Inferior parietal cortex (tissue), 1 donor: ENCODE results near the gene LBX2.
"Not testable (repeated sequence)": the region's sequence is repeated elsewhere in the genome, so short reads cannot be mapped to it uniquely, and the experiment has no call there.

ENCODE experiments used
- DNase-seq: peaks from one replicate; pipeline ENCODE4 v3.0.0-alpha.2; 2016; ENCODE audit errors: extremely low spot score

LBX2 gene

DNA sequence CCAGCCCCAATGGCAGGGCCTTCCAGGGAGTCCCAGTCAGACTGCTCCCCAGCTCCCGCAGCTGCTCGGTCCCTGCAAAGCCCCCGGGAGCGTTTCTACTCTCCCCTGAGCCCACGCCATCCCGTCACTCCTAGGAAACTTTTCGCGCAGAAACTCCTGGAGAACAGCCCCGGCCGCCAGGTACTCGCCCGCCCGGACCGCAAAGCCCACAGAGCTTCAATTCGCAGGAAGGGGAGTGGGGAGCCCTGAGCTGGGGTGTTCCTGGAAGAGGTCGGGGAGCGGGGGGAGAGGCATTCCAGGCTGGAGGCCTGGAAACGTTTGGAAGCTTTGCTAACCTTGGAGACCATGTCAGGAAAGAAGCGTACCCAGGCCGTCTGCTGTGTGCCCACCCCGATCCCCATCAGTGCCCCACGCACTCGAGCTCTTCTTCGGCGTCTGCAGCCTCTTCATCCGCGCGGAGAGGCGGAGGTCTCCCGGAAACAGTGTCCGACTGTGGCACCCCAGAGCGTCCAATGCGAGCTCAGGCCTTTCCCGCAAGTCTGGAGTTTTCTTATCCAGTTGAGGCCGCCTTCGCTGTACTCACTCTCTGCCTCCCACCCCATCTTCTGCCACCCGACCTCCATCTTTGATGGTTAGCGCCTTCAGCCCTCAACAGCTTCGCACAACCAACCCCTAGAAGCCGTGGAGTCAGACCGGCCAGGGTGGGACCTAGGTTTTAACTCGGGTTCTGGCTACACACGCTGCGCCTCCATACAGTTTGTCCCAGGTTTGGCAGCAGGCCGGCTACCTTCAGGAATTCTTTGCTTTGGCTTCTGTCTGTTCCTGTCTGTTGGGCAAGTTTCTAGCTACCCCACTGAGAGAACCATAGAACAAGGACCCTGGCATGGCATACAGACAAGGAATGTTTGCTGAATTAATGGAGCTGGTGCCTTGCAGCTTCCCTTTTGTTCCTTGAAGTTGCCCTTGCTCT, 4.4 kb upstream of the LBX2 start:
- no peak for DNase-seq

DNA sequence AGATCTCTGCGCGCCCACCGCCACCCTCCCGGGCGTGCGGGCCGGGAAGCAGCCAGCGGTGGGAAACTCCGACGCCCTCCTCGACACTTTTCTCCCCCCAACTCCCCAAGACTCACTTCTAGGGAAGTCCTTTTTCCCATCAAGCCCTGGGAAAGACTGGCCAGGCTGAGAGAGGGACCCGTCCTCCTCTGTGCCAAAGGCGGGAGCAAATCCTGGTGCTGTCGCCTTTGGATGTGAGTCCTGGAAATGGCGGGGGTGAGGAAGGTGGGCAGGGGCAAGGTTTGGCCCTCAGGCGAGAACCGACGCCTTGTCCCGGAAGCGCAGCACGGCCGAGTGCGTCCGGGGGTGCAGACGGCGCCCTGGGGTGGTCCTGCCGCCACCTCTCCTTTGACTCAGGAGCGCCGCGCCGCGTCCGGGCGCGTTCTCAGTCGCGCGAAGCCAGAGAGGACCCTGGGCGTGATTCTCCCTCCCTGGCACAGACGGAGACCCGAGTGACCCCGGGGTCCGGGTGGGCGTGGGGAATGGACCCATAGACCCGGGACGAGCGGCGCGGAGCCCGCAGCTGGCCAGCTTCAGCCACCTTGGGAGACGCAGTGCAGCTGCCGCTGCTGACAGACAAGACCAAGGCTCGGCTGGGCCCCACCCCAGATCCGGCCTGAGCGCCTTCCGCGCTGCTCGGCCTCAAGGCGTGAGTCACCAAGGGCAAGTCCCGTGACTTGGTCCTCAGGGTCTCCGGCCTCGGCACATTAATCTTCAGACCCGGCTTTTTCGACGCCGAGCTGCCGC, 3.5 kb upstream of the LBX2 start:
- DNase-seq: no peak

DNA sequence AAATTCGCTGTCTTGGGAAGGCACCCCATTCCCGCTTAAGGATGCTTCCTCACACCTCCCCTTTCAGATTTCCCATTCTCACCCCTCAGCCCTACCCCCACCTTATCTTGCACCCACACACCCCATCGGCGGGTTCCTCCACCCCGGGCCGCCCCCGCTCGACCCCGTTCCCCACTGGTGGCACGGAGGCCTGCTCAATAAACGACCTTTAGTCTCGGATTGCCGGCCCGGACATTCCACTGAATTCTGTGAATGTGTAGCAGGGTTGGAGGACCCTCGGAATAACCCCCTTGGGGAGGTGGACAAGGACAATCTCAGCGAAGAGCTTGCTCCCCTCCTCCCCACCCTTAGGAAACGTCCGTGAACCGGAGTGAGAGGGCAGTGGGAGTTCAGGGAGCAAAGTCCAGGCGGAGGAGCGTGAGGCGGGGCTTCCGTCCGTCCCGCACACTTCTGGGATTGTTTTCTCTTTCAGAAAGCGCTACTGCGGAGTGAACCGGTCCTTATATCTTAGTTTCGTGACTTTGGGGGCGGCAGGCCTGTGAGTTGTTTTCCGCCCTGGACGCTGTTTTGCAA, 2.8 kb upstream of the LBX2 start:
- no peak for DNase-seq

DNA sequence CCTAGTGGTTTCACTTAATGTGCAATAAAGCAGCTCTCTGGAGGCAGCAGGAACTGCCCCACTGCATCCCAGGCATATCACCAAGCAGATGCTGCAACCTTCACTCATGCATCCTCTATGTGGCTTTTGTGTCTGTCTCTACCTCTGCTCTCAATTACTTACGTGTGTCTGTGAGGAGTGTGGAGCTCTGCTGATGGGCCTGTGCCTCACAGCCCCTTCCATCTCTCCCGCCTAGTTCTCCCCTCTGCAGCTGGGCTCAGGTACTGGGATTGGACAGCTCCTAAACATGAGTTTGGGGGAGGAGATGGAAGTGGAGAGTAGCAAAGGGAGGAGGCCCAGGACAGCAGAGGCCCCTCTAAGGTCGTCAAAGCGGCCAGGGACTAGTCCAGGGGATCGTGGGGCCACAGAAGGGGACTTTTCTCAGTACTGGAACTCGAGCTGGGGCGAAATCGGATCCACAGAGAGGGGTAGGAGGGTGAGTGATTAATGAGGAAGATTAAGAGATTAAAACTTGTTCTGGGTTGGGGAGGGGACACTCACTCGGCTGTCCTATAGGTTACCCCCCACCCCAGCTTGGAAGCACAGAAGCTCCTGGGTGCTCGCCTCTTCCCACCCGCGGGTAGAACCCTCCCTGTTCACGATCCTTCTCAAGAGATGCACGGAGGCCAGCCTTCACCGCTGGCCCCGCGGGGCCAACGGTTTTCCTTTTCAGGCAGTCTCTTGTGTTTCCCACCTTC, 2.1 kb upstream of the LBX2 start:
- DNase-seq: no peak

DNA sequence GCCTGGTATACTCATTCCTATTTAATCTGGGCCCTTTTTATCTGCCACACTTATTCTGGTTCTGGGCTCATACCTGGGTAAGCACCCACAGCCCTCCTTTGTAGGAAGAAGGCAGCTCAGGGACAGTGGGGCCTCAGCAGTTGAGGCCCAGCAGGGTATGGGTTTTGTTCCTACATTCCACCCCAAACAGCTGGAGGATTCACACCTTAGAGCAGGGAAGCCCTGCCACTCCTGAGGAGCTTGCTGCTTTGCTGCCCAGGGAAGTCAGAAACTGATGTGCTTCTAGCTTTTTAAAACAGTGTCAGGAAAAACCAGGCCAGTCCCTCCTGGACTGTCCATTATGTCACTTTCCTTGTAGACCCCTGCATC, 1.2 kb upstream of the LBX2 start:
- no peak for DNase-seq

DNA sequence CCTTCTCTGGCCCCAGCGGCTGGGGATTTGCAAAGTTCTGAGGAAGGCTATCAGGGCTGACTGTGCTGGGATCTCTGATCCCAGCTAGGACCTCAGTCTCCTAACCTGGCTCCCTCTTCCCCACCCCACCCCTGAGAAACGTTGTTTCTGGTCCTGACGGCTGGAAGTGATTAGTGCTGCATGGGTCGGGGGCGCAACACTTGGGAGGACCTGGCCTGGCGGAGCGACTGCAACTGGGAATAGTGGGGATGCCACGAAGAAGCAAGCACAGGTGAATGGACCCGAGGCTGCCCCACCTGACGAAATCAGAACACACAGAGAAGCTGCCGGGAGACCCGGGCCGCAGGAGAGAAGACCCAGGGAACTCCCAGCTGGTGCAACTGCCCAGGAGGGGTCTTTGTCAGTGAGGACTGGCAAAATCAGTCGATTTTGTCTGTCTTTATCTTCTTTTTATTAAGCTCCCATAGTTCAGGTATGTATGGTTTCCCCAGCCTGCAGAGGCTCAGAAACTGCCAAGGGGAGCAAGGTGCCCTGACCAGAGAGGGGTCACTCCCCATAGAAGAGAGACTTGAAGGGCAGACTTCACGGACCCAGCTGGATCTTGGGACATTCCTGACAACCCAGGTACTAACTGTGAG, 656 bp upstream of the LBX2 start:
- no peak for DNase-seq

DNA sequence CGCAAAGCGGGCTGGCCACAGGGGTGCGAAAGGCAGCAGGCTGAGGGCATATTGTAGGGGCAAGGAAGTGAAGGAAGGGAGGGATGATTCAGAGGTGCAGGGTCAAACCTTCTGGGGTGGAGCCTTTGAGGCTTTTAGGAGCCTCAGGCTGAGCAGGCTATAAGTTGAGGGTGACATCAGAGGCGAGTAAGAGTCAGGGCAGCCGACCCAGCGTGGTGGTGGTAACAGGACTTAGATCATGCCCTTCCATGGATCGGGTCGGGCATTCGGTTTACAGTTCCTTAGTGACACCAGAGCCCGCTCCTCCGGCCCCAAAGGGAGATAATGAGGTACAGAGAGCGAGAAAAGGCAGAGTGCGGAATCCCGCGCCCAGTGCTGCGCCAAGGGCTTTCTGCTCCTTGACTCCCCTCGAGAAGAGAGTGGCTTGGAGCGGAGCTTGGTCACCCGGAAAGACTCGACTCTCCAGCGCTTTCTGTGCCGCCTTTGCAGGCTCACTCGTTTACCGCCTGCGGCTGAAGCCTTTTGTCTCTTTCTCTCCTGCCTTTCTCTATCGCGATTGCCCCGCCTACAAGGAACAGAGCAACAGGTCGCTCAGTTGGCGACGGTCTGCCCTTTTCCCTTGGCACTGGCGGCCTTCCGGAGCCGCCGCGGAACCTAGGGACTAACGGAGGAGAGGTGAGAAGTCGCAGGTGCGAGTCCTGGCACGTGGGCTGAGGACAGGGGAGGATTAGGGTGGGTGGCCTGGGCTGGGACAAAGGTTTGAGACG, 720 bp downstream of the LBX2 start:
- DNase-seq: no peak

DNA sequence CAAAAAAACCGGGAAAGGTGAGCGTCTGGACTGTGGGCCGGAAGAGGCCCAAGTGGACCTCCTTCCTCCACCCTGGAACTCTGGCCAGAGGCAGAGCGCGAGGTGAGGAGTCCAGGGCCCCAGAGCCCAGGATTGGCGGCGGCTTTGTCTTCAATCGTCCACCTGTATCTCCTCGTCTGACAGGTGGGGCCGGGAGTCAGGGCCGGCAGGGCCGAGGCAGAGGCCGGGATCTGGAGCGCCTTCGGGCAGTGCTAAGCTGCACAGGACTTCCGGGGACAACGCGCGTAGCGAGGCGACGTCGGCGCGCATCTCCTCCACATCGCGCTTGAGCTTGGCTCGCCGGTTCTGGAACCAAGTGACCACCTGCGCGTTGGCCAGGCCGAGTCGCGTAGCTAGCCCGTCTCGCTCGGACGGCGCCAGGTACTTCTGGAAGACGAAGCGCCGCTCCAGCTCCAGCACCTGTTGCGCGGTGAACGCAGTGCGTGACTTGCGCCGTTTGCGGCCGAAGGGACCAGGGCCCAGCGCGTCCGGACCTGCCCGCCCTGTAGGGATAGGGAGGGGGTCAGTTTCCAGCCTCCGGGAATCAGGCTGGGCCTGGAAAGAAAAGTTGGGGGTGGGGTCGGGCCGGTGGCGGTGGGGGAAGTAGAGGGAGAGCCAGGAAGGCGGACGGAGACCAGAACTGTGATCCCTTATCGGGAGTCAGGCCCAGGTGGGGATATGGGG, 1.5 kb downstream of the LBX2 start:
- DNase-seq: no peak

DNA sequence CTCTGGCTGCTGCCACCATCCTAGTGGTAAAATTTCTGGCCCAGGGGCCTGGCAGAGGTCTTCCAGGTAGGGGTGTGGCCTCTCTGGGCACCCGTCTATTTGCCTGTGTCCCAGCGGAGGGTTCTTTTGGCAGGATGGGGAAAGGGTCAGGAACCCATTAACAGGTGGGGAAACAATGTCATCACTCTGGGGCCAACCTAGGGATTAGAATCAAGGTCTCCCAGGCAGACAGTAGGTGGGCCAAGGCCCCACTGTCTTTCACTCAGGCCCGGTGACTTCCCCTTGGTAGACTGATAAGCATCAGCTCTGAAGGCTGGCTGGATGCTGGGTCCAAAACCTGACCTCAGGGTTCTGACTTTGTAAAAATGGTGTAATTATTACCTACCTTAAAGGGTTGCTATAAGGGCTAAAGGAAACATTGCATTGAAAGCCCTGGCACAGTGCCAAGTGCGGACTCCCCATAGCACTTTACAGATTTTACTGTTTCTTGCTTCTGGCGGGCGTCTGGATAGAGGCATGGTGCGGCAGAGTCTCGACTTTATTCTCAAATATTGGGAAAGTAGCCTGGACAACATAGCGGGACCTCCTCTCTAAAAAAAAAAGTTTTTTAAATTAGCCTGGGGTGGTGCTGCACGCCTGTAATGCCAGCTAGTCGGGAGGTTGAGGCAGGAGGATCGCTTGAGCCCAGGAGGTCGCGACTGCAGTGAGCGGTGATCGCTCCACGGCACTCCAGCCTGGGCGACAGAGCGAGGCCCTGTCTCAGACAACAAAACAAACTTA, 2.2 kb downstream of the LBX2 start:
- DNase-seq: no peak

DNA sequence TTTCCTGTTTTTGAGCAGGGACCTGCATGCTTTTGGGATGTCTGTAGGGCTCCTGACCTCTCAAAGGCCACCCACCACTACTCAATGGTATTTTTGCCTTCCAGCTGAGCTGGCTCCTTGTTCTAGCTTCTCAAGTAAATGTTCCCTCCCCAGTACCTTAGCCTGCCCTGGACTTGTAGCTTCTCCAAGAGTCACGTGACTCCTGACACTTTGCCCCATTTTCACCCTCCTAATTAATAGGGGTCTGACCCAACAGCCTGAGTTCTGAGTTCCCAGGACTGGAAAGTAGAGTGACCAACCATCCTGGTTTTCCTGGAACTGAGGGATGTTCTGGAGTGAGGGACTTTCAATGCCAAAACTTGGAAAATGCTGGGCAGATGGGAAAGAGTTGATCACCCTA, 4.0 kb downstream of the LBX2 start:
- no peak for DNase-seq

DNA sequence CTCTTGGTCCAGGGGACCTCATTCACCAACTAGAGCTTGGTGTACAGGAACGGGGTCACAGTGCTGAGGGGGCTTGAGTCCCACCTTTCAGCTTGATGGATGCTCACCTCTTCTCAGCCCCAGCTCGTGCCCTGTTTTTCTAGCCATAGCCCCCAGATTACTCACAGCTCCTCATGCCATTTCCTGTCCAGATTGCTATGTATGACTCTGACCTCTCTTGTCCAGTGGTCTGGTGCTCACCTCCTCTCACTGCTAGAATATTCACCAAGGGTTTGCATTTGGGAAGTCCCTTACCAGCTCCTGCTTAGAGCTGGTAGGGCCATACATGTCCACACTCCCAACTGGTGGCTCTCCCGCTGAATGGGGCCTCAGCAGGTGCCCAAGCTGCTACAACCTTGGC, 5.9 kb downstream of the LBX2 start:
- DNase-seq: no peak

DNA sequence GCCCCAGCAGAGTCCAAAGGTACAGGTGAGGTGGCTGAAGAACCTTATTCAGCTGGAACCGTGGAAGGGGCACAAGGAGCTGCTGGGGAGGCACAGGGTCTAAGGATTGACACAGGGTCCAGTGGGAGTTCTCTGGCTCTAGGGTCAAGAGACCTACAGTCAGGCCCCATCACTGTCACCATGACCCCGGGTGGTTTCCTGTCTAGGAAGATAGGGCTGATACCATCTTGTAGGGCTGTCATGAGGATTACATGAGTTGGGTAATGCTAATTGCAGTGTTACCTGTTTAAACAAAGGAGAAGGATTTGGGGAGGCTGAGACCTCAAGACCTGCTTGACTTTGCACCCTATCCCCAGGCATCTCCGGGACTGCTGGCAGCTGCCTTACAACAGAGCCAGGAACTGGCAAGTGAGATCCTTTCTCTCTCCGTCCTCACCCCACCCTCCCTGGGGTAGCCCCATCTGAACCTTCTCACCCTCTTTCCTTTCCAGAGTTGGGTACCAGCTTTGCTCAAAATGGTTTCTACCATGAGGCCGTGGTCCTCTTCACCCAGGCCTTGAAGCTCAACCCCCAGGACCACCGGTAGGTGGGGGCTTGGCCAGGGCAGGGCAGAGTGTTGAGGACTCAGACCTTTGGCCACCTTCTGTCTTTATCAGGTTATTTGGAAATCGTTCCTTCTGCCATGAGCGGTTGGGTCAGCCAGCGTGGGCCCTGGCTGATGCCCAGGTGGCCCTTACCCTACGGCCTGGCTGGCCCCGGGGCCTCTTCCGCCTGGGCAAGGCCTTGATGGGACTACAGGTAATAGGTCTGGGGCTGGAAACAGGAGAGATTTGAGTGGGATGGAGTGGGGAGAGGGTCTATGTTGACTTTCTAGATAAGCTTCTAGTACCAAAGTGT, 7.5 kb downstream of the LBX2 start:
- no peak for DNase-seq

DNA sequence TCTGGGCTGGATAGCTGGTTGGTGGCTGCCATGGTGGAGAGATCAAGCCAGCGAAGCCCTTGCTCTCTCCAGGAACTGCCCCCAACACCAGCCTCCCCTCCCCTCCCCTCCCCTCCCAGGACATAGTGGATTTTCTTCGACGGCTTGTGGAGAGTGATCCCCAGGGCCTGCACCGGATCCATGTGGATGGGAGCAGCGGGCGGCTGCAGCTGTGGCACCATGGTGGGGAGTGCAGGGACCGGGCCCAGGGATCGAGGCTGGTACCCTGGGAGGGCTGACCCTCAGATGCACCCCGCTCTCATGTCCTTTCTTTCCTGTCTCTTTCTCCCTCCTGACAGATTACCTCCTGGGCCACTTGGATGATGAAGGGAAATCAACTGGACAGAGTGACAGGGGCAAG, 9.5 kb downstream of the LBX2 start:
- no peak for DNase-seq

DNA sequence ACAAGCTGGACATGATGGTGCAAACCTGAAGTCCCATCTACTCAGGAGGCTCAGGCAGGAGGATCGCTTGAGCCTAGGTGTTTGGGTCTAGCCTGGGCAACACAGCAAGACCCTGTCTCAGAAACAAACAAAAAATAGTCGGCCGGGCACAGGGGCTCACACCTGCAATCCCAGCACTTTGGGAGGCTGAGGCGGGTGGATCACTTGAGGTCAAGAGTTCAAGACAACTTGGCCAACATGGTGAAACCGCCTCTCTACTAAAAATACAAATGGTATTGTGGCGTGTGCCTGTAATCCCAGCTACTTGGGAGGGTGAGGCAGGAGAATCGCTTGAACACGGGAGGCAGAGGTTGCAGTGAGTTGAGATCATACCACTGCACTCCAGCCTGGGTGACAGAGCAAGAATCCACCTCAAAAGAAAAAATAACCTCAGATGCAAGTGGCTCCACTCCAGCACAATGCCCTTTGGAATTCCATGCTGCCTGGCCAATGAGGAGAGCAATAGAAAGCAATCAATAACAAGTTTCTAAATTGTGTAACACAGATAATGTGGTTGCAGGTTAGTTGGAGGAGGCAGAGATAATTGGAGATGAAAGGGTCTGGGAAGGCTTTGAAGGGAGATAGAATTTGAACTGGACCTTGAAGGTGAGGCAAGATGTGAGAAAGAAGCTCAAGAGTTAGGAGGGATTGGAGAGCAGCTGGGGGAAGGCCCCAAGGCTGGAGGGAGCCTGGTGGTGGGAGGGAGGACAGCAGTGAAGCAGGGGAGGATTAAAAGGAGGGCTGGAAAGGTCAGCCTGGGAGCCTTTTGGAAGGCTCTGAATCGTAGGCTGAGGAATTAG, 10.5 kb downstream of the LBX2 start:
- no peak for DNase-seq

DNA sequence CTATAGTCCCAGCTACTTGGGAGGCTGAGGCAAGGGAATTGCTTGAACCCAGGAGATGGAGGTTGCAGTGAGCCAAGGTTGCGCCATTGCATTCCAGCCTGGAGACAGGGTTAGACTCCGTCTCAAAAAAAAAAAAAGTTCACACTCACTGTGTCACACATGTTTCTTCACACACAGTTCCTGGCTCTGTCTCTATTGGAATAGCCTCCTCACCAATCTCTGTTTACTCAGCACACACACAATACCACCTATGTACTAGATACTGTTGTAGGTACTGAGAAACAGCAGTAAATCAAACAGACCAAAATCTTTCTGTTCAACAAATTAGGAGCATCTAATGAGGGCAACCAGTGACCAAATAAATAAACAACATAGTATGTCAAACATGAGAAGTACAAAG, 13.3 kb downstream of the LBX2 start:
- no peak for DNase-seq

DNA sequence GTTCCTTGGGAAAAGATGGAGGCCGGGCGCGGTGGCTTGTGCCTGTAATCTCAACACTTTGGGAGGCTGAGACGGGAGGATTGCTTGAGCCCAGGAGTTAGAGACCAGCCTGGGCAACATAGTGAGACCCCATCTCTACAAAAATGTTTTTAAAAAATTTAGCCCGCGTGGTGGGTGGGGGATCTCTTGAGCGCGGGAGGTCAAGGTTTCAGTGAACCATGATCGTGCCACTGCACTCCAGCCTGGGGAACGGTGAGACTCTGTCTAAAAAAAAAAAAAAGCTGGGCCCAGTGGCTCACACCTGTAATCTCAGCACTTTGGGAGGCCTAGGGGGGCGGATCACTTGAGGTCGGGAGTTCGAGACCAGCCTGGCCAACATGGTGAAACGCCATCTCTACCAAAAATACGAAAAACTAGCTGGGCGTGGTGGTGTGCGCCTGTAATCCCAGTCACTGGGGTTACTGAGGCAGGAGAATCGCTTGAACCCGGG, 15.7 kb downstream of the LBX2 start:
- not testable (repeated sequence) for DNase-seq
